Activated CD4-positive, alpha-beta T cell treated with anti-CD3 and anti-CD28 coated beads, Interleukin-2, amount 50 U/mL, for 4 hours (primary cell): ENCODE data around the gene BEGAIN.

Source experiments
- DNase-seq, 2 experiments: peaks; one replicate each; pipeline ENCODE4 v3.0.0-alpha.2; 2020

BEGAIN gene

GRCh38 chr14:100587086-100587762, at the start of gene BEGAIN:
TSS of gene BEGAIN (minus strand) at chr14:100587417. CDS start at chr14:100587290, 127 bp downstream.
- DNase-seq = peak in 1 of 2 experiments; percentile 24

GRCh38 chr14:100636559-100636958, 49.3 kb upstream of the BEGAIN start:
- DNase-seq = no peak

GRCh38 chr14:100634026-100634425, 46.8 kb upstream of the BEGAIN start:
- no peak for DNase-seq

GRCh38 chr14:100633406-100633805, 46.2 kb upstream of the BEGAIN start:
- no peak for DNase-seq

- no peak for DNase-seq
Observed at GRCh38 chr14:100629696-100630095, 42.5 kb upstream of the BEGAIN start.

- no peak for DNase-seq
Observed at GRCh38 chr14:100629098-100629497, 41.9 kb upstream of the BEGAIN start.

GRCh38 chr14:100628225-100628624, 41.0 kb upstream of the BEGAIN start:
- DNase-seq = no peak

GRCh38 chr14:100626614-100627013, 39.4 kb upstream of the BEGAIN start:
- no peak for DNase-seq

- DNase-seq = no peak
Observed at GRCh38 chr14:100623961-100624360, 36.7 kb upstream of the BEGAIN start.

GRCh38 chr14:100623557-100623956, 36.3 kb upstream of the BEGAIN start:
- DNase-seq = no peak

GRCh38 chr14:100622708-100623485, 35.7 kb upstream of the BEGAIN start:
- no peak for DNase-seq

GRCh38 chr14:100622224-100622623, 35.0 kb upstream of the BEGAIN start:
- no peak for DNase-seq

GRCh38 chr14:100621806-100622205, 34.6 kb upstream of the BEGAIN start:
- no peak for DNase-seq

GRCh38 chr14:100620255-100621100, 33.3 kb upstream of the BEGAIN start:
- no peak for DNase-seq

- DNase-seq = no peak
Observed at GRCh38 chr14:100619396-100620254, 32.4 kb upstream of the BEGAIN start.

- DNase-seq = no peak
Observed at GRCh38 chr14:100618763-100619320, 31.6 kb upstream of the BEGAIN start.

- DNase-seq = no peak
Observed at GRCh38 chr14:100618318-100618693, 31.1 kb upstream of the BEGAIN start.

GRCh38 chr14:100617410-100618317, 30.4 kb upstream of the BEGAIN start:
- no peak for DNase-seq

GRCh38 chr14:100616854-100617409, 29.7 kb upstream of the BEGAIN start:
- no peak for DNase-seq
